CD4-positive, alpha-beta T cell (primary cell): Measurements from ENCODE around the gene CD99. TPM values are rescaled to one million over a fixed set of nuclear protein-coding genes. Genes with fewer than 3 reads are reported as not detected.
"Not testable (repeated sequence)": the region's sequence is repeated elsewhere in the genome, so short reads cannot be mapped to it uniquely, and the experiment has no call there.

Experiments used
- ATAC-seq: fragments of 200-7000 bp; cut with Tn5 transposase; one replicate; pipeline ENCODE4 v1.10.0; 2022; ENCODE audit warnings: mild to moderate bottlenecking; ENCODE audit not compliant: poor library complexity
- CTCF ChIA-PET: fragments of 350-600 bp; sonication (Branson Sonifier 250); formaldehyde crosslinking; loops from one replicate; lab custom pipeline; 2021; ENCODE audit warnings: antibody characterized with exemption, inconsistent platforms; lab: Charles Lee
- POLR2A ChIA-PET: fragments of 350-600 bp; sonication (Branson Sonifier 250); formaldehyde crosslinking; loops from one replicate; lab custom pipeline; 2021; ENCODE audit warnings: antibody characterized with exemption, inconsistent platforms; lab: Charles Lee
- DNase-seq, 14 experiments: peaks; one replicate each; pipeline ENCODE4 v3.0.0-alpha.2; 2013 to 2020; ENCODE audit warnings: mixed read lengths in 2 of 14
- H3K27ac ChIP-seq, 2 donors: one replicate each; pipeline versions ENCODE4 v1.5.1 to v1.7.0; 2013; ENCODE audit warnings: low read length in 2 of 2, low read depth in 1 of 2, mild to moderate bottlenecking in 1 of 2
- H3K27me3 ChIP-seq, 2 experiments: 1 replicate in 1 of 2; 2 replicates in 1 of 2; pipeline versions ENCODE4 v1.6.1 to v1.7.0; 2013; ENCODE audit warnings: low read length in 2 of 2, control low read depth in 1 of 2, mild to moderate bottlenecking in 1 of 2, moderate library complexity in 1 of 2; ENCODE audit not compliant: insufficient read depth in 2 of 2, control insufficient read depth in 1 of 2
- H3K36me3 ChIP-seq: one replicate; pipeline ENCODE4 v1.6.1; 2013; ENCODE audit warnings: low read length, control low read depth; ENCODE audit not compliant: insufficient read depth
- H3K4me1 ChIP-seq: one replicate; pipeline ENCODE4 v1.6.1; 2013; ENCODE audit warnings: low read length, control low read depth; ENCODE audit not compliant: insufficient read depth
- H3K4me3 ChIP-seq: one replicate; pipeline ENCODE4 v1.5.1; 2013; ENCODE audit warnings: mild to moderate bottlenecking, low read length, moderate library complexity
- H3K9me3 ChIP-seq, 2 experiments: 1 replicate in 1 of 2; 2 replicates in 1 of 2; pipeline versions ENCODE4 v1.6.1 to v1.7.0; 2013; ENCODE audit warnings: low read length in 2 of 2, mild to moderate bottlenecking in 2 of 2, control low read depth in 1 of 2, moderate library complexity in 1 of 2; ENCODE audit not compliant: control insufficient read depth in 1 of 2, insufficient read depth in 1 of 2
- H3K27ac Mint-ChIP-seq: one replicate; pipeline ENCODE4 v1.8.0; 2020; ENCODE audit warnings: mixed read lengths
- H3K27me3 Mint-ChIP-seq: one replicate; pipeline ENCODE4 v1.8.0; 2021; ENCODE audit warnings: mixed read lengths
- H3K36me3 Mint-ChIP-seq: one replicate; pipeline ENCODE4 v1.8.0; 2021; ENCODE audit warnings: low read depth, mixed read lengths
- H3K4me1 Mint-ChIP-seq: one replicate; pipeline ENCODE4 v1.8.0; 2021; ENCODE audit warnings: low read depth, mixed read lengths
- H3K4me3 Mint-ChIP-seq: one replicate; pipeline ENCODE4 v1.8.0; 2020; ENCODE audit warnings: mild to moderate bottlenecking, mixed read lengths
- H3K9me3 Mint-ChIP-seq: one replicate; pipeline ENCODE4 v1.8.0; 2020; ENCODE audit warnings: mixed read lengths
- intact Hi-C, 2 experiments: fragments of 100-400 bp; cut with DNase I in 1 of 2; cut with micrococcal nuclease in 1 of 2; formaldehyde crosslinking; loops; one replicate each; pipeline versions ENCODE4 v1.15.1 to v1.9.0; 2023 to 2025; cut with DNase I, micrococcal nuclease
- total RNA-seq, 174 experiments: library from RNA in 2 of 174; stranded (reverse) in 2 of 174; gene quantifications; one replicate each; pipeline ENCODE4 v1.2.3 and lab custom pipeline; 2021 to 2026
- TF ChIP-seq, protein P1 (sequence below): fragments of 200-600 bp; IDR thresholded peaks from one replicate; pipeline ENCODE4 v1.8.0; 2022; ENCODE audit warnings: antibody characterized with exemption, mild to moderate bottlenecking

Gene CD99
- total RNA-seq, 2 experiments from 2014 or later, result 170 to 184 TPM

- TF ChIP-seq, protein P1, sequence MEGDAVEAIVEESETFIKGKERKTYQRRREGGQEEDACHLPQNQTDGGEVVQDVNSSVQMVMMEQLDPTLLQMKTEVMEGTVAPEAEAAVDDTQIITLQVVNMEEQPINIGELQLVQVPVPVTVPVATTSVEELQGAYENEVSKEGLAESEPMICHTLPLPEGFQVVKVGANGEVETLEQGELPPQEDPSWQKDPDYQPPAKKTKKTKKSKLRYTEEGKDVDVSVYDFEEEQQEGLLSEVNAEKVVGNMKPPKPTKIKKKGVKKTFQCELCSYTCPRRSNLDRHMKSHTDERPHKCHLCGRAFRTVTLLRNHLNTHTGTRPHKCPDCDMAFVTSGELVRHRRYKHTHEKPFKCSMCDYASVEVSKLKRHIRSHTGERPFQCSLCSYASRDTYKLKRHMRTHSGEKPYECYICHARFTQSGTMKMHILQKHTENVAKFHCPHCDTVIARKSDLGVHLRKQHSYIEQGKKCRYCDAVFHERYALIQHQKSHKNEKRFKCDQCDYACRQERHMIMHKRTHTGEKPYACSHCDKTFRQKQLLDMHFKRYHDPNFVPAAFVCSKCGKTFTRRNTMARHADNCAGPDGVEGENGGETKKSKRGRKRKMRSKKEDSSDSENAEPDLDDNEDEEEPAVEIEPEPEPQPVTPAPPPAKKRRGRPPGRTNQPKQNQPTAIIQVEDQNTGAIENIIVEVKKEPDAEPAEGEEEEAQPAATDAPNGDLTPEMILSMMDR, result no peak
- no peak overlapping the region for H3K4me3 ChIP-seq
- H3K27ac ChIP-seq, result no peak overlapping the region
- no peak overlapping the region for H3K4me3 Mint-ChIP-seq
- no peaks in the 10 kb centered on the region for H3K4me1 ChIP-seq
- intact Hi-C loops, result no loop called here
- H3K36me3 ChIP-seq, result no peaks in the 10 kb centered on the region
- no peaks in the 10 kb centered on the region for H3K36me3 Mint-ChIP-seq
- ATAC-seq (no peak), DNase-seq (no peak)
- ChIA-PET CTCF (no interaction called here), POLR2A (no interaction called here)
- no peaks in the 10 kb centered on the region for H3K4me1 Mint-ChIP-seq
- peaks cover 0 to 3% of the 10 kb centered on the region in 2 experiments for H3K27me3 ChIP-seq
- H3K9me3 Mint-ChIP-seq, result peaks cover 3% of the 10 kb centered on the region
- peaks cover 0 to 8% of the 10 kb centered on the region in 2 experiments for H3K9me3 ChIP-seq
- no peak overlapping the region for H3K27ac Mint-ChIP-seq
- H3K27me3 Mint-ChIP-seq, result peaks cover 33% of the 10 kb centered on the region
Observed at GRCh38 chrX:2774776-2775175, 83.7 kb downstream of the CD99 start.

- H3K9me3 Mint-ChIP-seq, POLR2A ChIA-PET, H3K4me3 ChIP-seq, H3K27ac ChIP-seq, intact Hi-C loops, ATAC-seq, H3K27me3 Mint-ChIP-seq, H3K36me3 Mint-ChIP-seq, H3K9me3 ChIP-seq, H3K27me3 ChIP-seq, H3K4me1 ChIP-seq, H3K4me3 Mint-ChIP-seq, H3K36me3 ChIP-seq, H3K27ac Mint-ChIP-seq, CTCF ChIA-PET, DNase-seq: not testable (repeated sequence)
- H3K4me1 Mint-ChIP-seq, result peaks cover 10% of the 10 kb centered on the region
Observed at GRCh38 chrX:2780472-2781225, 89.6 kb downstream of the CD99 start.

DNA sequence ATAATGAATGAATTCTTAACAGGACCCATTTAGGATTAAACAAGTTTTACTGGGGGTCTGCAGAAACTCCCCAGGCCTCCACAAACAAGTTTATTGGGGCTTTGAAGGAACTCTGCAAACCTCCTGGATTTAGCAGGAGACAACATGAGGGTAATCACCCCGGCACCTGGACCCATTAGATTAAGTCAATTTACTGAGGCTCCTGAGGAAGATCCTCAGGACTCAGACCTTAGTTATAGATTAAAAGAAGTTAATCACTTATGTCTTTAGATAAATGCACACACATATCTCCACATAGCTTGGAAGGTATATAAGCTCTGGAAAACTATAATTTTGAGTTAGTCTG, 90.1 kb downstream of the CD99 start:
- ChIA-PET CTCF (no interaction called here), POLR2A (no interaction called here)
- intact Hi-C loops, result no loop called here
- H3K27me3 Mint-ChIP-seq, result no peaks in the 10 kb centered on the region
- H3K4me3 Mint-ChIP-seq, result no peak overlapping the region
- H3K9me3 Mint-ChIP-seq, result no peaks in the 10 kb centered on the region
- no peak overlapping the region for H3K4me3 ChIP-seq
- no peaks in the 10 kb centered on the region for H3K27me3 ChIP-seq
- ATAC-seq (no peak), DNase-seq (no peak)
- H3K9me3 ChIP-seq, result no peaks in the 10 kb centered on the region
- H3K4me1 Mint-ChIP-seq, result peaks cover 10% of the 10 kb centered on the region
- peak overlapping the region; percentile 49 for H3K27ac Mint-ChIP-seq
- no peaks in the 10 kb centered on the region for H3K36me3 ChIP-seq
- no peaks in the 10 kb centered on the region for H3K36me3 Mint-ChIP-seq
- H3K4me1 ChIP-seq, result peaks cover 3% of the 10 kb centered on the region
- TF ChIP-seq, protein P1, result no peak
- no peak overlapping the region for H3K27ac ChIP-seq

GRCh38 chrX:2781698-2782097, 90.6 kb downstream of the CD99 start:
- no peaks in the 10 kb centered on the region for H3K27me3 ChIP-seq
- no peaks in the 10 kb centered on the region for H3K36me3 ChIP-seq
- Mint-ChIP-seq H3K4me3 (peak overlapping the region; percentile 38), H3K36me3 (no peaks in the 10 kb centered on the region), H3K9me3 (no peaks in the 10 kb centered on the region), H3K4me1 (peaks cover 10% of the 10 kb centered on the region), H3K27me3 (no peaks in the 10 kb centered on the region), H3K27ac (peak overlapping the region; percentile 49)
- DNase-seq (no peak), ATAC-seq (no peak)
- no peaks in the 10 kb centered on the region for H3K9me3 ChIP-seq
- intact Hi-C loops, result no loop called here
- no peak overlapping the region for H3K4me3 ChIP-seq
- ChIA-PET CTCF (no interaction called here), POLR2A (no interaction called here)
- no peak overlapping the region for H3K27ac ChIP-seq
- H3K4me1 ChIP-seq, result peaks cover 3% of the 10 kb centered on the region
- TF ChIP-seq, protein P1, result no peak
